Cardiac muscle cell (in vitro differentiated cells and primary cell): ENCODE data around the gene TCF7L1. TPM values are rescaled to one million over a fixed set of nuclear protein-coding genes. Genes with fewer than 3 reads are reported as not detected.

ENCODE experiments used
- DNase-seq, 2 donors: peaks; one replicate each; pipeline versions ENCODE4 v3.0.0 to v3.0.0-alpha.2; 2010 to 2017; ENCODE audit warnings: low read depth in 1 of 2, low spot score in 1 of 2
- H3K27ac ChIP-seq: fragments of 200-600 bp; sonication (generic); 2 replicates; pipeline ENCODE4 v1.5.1; 2016
- H3K27me3 ChIP-seq: fragments of 200-600 bp; sonication (generic); 2 replicates; pipeline ENCODE4 v1.6.0; 2016; ENCODE audit warnings: control low read depth
- H3K36me3 ChIP-seq: fragments of 200-600 bp; sonication (generic); 2 replicates; pipeline ENCODE4 v1.5.1; 2016; ENCODE audit warnings: control low read depth
- H3K4me1 ChIP-seq: fragments of 200-600 bp; sonication (generic); 2 replicates; pipeline ENCODE4 v1.8.1; 2017; ENCODE audit warnings: low read depth, mild to moderate bottlenecking, mixed run types
- H3K4me3 ChIP-seq: fragments of 200-600 bp; sonication (generic); 2 replicates; pipeline ENCODE4 v1.5.1; 2016; ENCODE audit warnings: mild to moderate bottlenecking
- H3K9me3 ChIP-seq: fragments of 200-600 bp; sonication (generic); 2 replicates; pipeline ENCODE4 v1.5.1; 2017; ENCODE audit warnings: low read depth, mild to moderate bottlenecking, control low read depth
- CTCF ChIP-seq: IDR thresholded peaks from 2 replicates; pipeline ENCODE4 v1.5.1; 2012; ENCODE audit warnings: low read depth, mild to moderate bottlenecking, low read length
- polyA plus RNA-seq: library from polyadenylated mRNA; unstranded; fragments of >200 nt; fragmentation: Nextera tagmentation; extraction: Ambion mirVana; gene quantifications from 2 replicates; pipeline ENCODE4 v1.2.1, GENCODE V29; 2016
- total RNA-seq: library from RNA; depleted of rRNA; stranded (reverse); fragments of >200 nt; gene quantifications from 2 replicates; pipeline ENCODE4 v1.2.3, GENCODE V29; 2016

The TCF7L1 gene
- total and polyA plus RNA-seq, 2 experiments from 2014 or later, result 5.3 to 10.0 TPM

- Histone ChIP-seq H3K9me3 (no peaks in the 10 kb centered on the region), H3K27me3 (no peaks in the 10 kb centered on the region), H3K4me3 (no peak overlapping the region), H3K36me3 (no peaks in the 10 kb centered on the region), H3K4me1 (no peaks in the 10 kb centered on the region), H3K27ac (no peak overlapping the region)
- TF ChIP-seq CTCF, result no peak
- no peak for DNase-seq
These were observed 41.4 kb upstream of the TCF7L1 start for GRCh38 chr2:85091838-85092237.

DNA sequence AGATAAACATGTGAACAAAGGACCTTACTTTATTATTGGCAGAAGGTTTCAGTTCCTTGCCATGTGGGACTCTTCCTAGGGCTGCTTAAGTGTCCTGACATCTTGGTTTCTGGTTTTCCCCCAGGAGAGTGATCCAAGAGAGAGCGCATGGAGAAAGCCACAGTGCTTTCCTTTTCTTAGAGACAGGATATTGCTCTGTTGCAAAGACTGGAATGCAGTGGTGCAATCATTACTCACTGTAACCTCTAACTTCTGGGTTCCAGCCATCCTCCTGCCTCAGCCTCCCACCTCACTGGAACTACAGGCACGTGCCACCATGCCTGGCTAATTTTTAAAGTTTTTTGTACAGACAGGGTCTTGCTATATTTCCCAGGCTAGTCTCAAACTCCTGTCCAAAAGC is 38.1 kb upstream of the TCF7L1 start:
- TF ChIP-seq CTCF, result no peak
- Histone ChIP-seq H3K4me3 (no peak overlapping the region), H3K36me3 (no peaks in the 10 kb centered on the region), H3K27ac (no peak overlapping the region), H3K27me3 (no peaks in the 10 kb centered on the region), H3K9me3 (no peaks in the 10 kb centered on the region), H3K4me1 (no peaks in the 10 kb centered on the region)
- peak in 1 of 2 donors; percentile 74 for DNase-seq

GRCh38 chr2:85096616-85097015 is 36.6 kb upstream of the TCF7L1 start:
- no peaks in the 10 kb centered on the region for H3K4me1 ChIP-seq
- DNase-seq, result no peak
- H3K9me3 ChIP-seq, result no peaks in the 10 kb centered on the region
- no peaks in the 10 kb centered on the region for H3K36me3 ChIP-seq
- no peaks in the 10 kb centered on the region for H3K27me3 ChIP-seq
- no peak overlapping the region for H3K4me3 ChIP-seq
- H3K27ac ChIP-seq, result no peak overlapping the region
- TF ChIP-seq CTCF, result no peak

GRCh38 chr2:85104228-85104627 is 29.0 kb upstream of the TCF7L1 start:
- H3K36me3 ChIP-seq, result no peaks in the 10 kb centered on the region
- H3K4me3 ChIP-seq, result no peak overlapping the region
- no peak overlapping the region for H3K27ac ChIP-seq
- no peaks in the 10 kb centered on the region for H3K9me3 ChIP-seq
- no peaks in the 10 kb centered on the region for H3K27me3 ChIP-seq
- no peak for TF ChIP-seq CTCF
- H3K4me1 ChIP-seq, result no peaks in the 10 kb centered on the region
- DNase-seq, result no peak

DNA sequence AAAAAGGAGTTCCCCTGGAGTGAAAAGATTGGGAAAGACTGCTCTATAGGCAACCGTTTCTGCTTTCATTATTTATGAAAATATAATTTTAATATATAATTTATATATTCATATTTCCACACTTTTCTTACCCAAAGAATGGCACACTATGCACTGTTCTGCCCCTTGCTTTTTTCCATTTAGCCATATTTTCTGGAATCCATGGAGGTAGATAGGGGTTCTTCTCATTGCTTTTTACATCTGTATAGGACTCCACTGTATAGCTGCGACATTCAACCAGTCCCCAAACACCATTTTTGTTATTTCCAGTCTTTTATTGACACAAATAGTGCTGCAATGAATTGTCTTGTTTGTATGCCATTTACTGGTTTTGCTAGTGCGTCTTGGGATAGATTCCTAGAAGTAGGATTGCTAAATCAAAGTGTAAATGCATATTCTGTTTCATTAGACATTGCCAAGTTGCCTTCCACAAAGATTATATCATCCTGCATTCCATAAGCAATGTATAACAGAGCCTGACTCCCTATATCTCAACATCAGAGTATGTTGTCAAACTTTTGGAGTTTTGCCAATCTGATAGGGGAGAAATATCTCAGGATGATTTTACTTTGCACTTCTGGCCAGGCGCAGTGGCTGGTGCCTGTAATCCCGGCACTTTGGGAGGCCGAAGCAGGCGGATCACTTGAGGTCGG is 26.6 kb upstream of the TCF7L1 start:
- H3K27me3 ChIP-seq, result no peaks in the 10 kb centered on the region
- H3K27ac ChIP-seq, result no peak overlapping the region
- H3K4me1 ChIP-seq, result no peaks in the 10 kb centered on the region
- no peak overlapping the region for H3K4me3 ChIP-seq
- peak in 1 of 2 donors; percentile 58 for DNase-seq
- no peaks in the 10 kb centered on the region for H3K36me3 ChIP-seq
- H3K9me3 ChIP-seq, result no peaks in the 10 kb centered on the region
- no peak for TF ChIP-seq CTCF
